ENCODE results near the gene PRRT3. TPM values are rescaled to one million over a fixed set of nuclear protein-coding genes. Genes with fewer than 3 reads are reported as not detected.

PRRT3 gene
- total and polyA plus RNA-seq, 2 of the 13 experiments (the other 11 are each of a cell fraction or from before 2014, with no cell fraction given) = 0.22 to 0.44 TPM

DNA sequence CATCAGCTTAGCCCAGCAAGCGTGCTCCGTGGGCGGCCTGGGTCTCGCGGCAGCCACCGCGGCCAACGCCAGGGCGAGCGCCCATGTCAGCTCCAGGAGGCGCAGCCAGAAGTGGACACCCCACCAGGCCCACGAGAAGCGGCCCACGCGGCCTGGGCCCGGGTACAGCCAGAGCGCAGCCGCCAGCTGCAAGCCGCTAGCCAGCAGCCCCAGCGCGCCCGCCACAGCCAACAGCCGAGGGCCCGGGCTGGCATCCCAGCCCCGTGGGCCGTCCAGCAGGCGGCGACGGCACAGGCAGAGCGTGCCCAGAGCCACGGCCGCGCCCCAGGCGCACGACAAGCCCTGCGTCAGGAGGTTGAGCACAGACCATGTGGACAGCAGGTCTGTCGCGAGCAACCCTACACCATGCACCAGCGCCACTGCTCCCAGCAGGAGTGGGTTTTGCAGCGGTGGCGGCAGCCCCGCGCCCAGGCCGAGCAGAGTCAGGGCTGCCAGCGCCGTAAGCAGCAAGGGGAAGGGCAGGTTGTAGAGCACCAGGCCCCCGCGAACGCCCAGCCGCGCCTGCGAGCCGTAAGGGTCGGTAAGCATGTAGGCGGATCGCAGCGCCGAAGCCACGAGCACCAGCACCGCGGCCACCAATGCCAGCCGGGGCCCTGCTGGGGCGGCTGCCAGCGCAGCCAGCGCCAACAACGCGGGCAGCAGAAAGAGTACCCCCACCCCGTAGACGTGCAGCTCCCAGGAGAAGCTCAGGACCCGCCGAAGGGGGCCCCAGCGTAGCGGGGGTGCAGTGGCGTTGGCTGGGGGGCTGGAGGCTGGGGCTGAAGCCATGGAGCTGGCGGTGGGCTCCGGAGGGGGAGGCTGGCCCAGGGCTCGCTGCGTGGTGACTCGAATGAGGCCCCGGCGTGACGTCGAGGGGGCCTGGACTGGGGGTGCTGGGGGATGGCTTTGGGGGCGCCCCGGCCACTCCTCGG is 4.9 kb downstream of the PRRT3 start (continued):
- TF ChIP-seq GTF3A (CRISPR knock-in tag; conservative IDR thresholded peaks at IDR 0.05) = 0 out of 2 replicates have a peak, but pooled peaks have one; percentile 15
- TF ChIP-seq ZNF670 (CRISPR knock-in tag; IDR thresholded peaks at IDR 0.05; ENCODE audit: borderline replicate concordance) = peak; percentile 72
- TF ChIP-seq ZNF510 (CRISPR knock-in tag; IDR thresholded peaks at IDR 0.05; ENCODE audit: low read depth) = 0 out of 2 replicates have a peak, but pooled peaks have one; percentile 34
- peak; percentile 49; the same call in 1 of the 2 replicates for TF ChIP-seq ZNF205 (CRISPR knock-in tag; IDR thresholded peaks at IDR 0.05)
- TF ChIP-seq LCORL (IDR thresholded peaks at IDR 0.05) = no peak
- peak; percentile 56 for TF ChIP-seq LCORL (CRISPR knock-in tag; IDR thresholded peaks at IDR 0.05)
- peak; percentile 96 for TF ChIP-seq NR0B2 (CRISPR knock-in tag; IDR thresholded peaks at IDR 0.05)
- no peak; the same call in 1 of the 2 replicates for TF ChIP-seq ZFP37 (CRISPR knock-in tag; IDR thresholded peaks at IDR 0.05; ENCODE audit: borderline replicate concordance)
- TF ChIP-seq, protein P1, sequence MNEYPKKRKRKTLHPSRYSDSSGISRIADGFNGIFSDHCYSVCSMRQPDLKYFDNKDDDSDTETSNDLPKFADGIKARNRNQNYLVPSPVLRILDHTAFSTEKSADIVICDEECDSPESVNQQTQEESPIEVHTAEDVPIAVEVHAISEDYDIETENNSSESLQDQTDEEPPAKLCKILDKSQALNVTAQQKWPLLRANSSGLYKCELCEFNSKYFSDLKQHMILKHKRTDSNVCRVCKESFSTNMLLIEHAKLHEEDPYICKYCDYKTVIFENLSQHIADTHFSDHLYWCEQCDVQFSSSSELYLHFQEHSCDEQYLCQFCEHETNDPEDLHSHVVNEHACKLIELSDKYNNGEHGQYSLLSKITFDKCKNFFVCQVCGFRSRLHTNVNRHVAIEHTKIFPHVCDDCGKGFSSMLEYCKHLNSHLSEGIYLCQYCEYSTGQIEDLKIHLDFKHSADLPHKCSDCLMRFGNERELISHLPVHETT (CRISPR knock-in tag; conservative IDR thresholded peaks at IDR 0.05) = no peak
- no peak for TF ChIP-seq ZNF7 (CRISPR knock-in tag; IDR thresholded peaks at IDR 0.05)
- TF ChIP-seq ZBTB2 (CRISPR knock-in tag; IDR thresholded peaks at IDR 0.05; ENCODE audit: low read depth) = peak; percentile 44; the same call in 1 of the 2 replicates
- TF ChIP-seq ZSCAN20 (CRISPR knock-in tag; IDR thresholded peaks at IDR 0.05; ENCODE audit: borderline replicate concordance) = peak; percentile 68; the same call in 1 of the 2 replicates
- peak; percentile 32; the same call in 1 of the 2 replicates for TF ChIP-seq NFYB (CRISPR knock-in tag; IDR thresholded peaks at IDR 0.05)
- no peak for TF ChIP-seq ZNF12 (CRISPR knock-in tag; IDR thresholded peaks at IDR 0.05)
- TF ChIP-seq ARNT2 (CRISPR knock-in tag; IDR thresholded peaks at IDR 0.05; ENCODE audit: low read depth) = peak; percentile 60; the same call in 1 of the 2 replicates
- TF ChIP-seq, protein P2, sequence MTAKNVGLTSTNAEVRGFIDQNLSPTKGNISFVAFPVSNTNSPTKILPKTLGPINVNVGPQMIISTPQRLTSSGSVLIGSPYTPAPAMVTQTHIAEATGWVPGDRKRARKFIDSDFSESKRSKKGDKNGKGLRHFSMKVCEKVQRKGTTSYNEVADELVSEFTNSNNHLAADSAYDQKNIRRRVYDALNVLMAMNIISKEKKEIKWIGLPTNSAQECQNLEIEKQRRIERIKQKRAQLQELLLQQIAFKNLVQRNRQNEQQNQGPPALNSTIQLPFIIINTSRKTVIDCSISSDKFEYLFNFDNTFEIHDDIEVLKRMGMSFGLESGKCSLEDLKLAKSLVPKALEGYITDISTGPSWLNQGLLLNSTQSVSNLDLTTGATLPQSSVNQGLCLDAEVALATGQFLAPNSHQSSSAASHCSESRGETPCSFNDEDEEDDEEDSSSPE (CRISPR knock-in tag; IDR thresholded peaks at IDR 0.05) = peak; percentile 73
- TF ChIP-seq ZNF674 (CRISPR knock-in tag; IDR thresholded peaks at IDR 0.05; ENCODE audit: low read depth) = no peak
- no peak; the same call in 1 of the 2 replicates for TF ChIP-seq PHF21A (CRISPR knock-in tag; IDR thresholded peaks at IDR 0.05)
- TF ChIP-seq ZNF546 (CRISPR knock-in tag; conservative IDR thresholded peaks at IDR 0.05) = peak; percentile 70; the same call in 1 of the 2 replicates
- peak; percentile 83 for TF ChIP-seq ERF (CRISPR knock-in tag; IDR thresholded peaks at IDR 0.05)
- no peak for TF ChIP-seq ZFP1 (CRISPR knock-in tag; IDR thresholded peaks at IDR 0.05)
- TF ChIP-seq YY1 (IDR thresholded peaks at IDR 0.05; ENCODE audit: insufficient read depth, insufficient replicate concordance, low read depth, low read length) = peak; percentile 61
- TF ChIP-seq RBM39 (IDR thresholded peaks at IDR 0.05; ENCODE audit: low read depth, low read length, poor library complexity, severe bottlenecking) = peak; percentile 44
- TF ChIP-seq PCBP1 (IDR thresholded peaks at IDR 0.05; ENCODE audit: borderline replicate concordance, low read depth, low read length) = no peak
- TF ChIP-seq ZNF761 (CRISPR knock-in tag; conservative IDR thresholded peaks at IDR 0.05) = peak; percentile 88

All from HepG2 (cell line).